ENCODE measurements around the gene ADPRS.
A peak's percentile ranks its signal among the peaks of the same experiment; 100 is the strongest.

Gene ADPRS

DNA sequence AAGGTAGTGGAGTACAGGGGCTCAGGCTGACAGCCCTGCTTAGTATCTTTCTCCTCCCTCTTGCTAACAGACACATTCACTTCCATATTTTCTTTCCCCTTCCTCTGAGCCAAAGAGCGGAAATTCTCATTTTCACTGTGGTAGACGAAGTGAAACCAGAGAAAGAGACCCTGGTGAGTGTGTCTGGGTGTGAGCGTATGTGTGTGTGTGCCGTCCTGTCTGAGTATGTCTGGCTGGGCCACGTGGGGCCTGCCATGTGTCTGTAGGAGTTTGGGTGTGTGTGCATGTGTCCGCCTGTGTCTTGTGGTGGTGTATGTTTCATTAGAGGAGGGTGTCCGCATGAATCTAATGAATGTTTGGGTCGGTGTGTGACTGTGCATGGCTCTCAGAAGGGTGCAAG, 34.7 kb downstream of the ADPRS start:
- no peak for DNase-seq

DNA sequence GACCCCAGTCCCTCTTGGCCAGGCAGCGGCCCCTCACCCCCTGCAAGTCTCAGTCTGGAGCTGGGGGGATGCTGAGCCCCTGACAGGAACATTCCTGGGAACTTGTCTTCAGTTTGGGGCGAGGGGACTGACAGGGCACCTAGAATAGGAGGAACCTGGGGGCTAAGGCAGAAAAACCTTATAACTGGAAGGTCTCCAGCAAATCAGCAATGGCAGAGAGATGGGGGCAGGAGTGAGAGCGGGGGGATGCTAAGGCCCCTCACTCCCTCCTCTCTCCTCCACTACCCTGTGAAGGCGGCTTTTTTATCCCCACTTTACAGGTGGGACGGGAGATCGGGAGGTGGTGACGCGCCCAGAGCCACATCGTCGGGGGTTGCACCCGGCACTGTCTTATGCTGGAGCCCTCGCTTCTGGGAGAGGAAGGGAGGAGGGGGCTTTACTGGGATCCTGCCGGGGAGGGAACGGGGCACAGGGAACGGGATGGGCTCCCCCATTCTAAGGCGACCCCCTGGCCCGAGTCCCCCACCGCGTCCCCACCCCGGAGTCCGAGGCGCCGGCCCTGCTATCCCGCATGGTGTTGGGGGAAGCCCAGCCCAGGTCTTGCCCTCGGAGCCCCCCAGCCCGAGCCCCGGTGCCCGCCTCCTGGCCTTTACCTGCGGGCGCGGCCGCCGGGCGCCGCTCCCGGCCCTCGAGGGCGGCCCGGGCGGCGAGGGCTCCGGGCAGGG, 35.9 kb downstream of the ADPRS start:
- Mint-ChIP-seq H3K27ac (no peak overlapping the region), H3K36me3 (ENCODE audit: insufficient read depth) (peaks cover 2% of the 10 kb centered on the region), H3K4me1 (ENCODE audit: low read depth in 2 of 2) (peaks cover 16 to 17% of the 10 kb centered on the region in 2 donors), H3K9me3 (no peaks in the 10 kb centered on the region), H3K27me3 (peaks cover 55 to 63% of the 10 kb centered on the region in 2 donors), H3K4me3 (peak overlapping the region; percentile 70 to 72)
- ATAC-seq (replicated peaks) (no peak), DNase-seq (no peak)

More for the DNA sequence above, 34.7 kb downstream of the ADPRS start:
- peak; percentile 59 for ATAC-seq (replicated peaks)
- H3K4me3 Mint-ChIP-seq = peak overlapping the region in 1 of 2 donors; percentile 3
- H3K27me3 Mint-ChIP-seq = peaks cover 55 to 69% of the 10 kb centered on the region in 2 donors
- H3K36me3 Mint-ChIP-seq (ENCODE audit: insufficient read depth) = peaks cover 2% of the 10 kb centered on the region
- no peaks in the 10 kb centered on the region for H3K9me3 Mint-ChIP-seq
- no peak overlapping the region for H3K27ac Mint-ChIP-seq
- H3K4me1 Mint-ChIP-seq (ENCODE audit: low read depth in 2 of 2) = peaks cover 16 to 17% of the 10 kb centered on the region in 2 donors

DNA sequence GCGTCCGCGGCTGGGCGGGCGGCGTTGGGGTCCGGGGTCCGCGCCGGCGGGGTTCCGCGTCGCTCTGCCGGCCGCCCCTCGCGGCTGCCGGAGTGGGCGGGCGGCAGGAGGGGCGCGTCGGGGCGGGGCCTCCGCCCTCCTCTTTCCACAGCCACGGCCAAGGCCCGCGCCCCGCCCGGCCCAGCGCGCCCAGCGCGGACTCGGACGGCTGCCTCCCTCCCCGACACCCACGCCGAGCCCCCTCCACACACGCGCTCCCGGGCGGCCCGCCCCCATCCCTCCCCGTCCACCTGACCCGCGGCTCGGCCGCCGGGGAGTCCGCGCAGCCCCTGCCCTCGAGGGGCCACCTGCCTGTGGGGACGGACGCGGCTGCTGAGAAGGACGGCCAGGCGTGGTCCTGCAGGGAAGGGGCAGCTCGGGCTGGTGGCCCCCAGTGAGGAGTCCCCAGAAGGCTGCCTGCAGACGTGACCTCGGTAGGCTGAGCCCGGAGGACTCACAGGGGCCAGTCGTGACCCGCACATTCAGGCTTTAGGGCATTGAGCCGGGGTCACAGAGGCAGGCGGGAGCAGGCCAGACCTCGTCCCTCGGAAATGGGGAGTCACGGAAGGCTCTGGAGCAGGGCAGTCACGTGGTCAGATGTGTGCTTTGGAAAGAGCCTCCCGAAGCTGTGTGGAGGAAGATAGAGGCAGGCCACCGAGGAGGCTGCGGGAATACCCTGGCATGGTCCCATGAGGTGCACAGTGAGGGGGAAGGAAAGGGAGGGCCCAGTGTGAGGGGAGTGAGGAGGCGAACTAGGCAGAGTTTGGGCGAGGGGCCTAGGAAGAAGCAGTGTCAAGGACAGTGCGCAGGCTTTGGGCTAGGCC, 36.7 kb downstream of the ADPRS start, which contains the start of gene COL8A2:
TSS of gene COL8A2 (minus strand) at position 94 of the 863 bp plus-strand sequence. CDS start 24,980 bp downstream, outside the sequence.
- Mint-ChIP-seq H3K36me3 (ENCODE audit: insufficient read depth) (peaks cover 2% of the 10 kb centered on the region), H3K27me3 (peaks cover 48 to 56% of the 10 kb centered on the region in 2 donors), H3K4me1 (ENCODE audit: low read depth in 2 of 2) (peaks cover 16 to 17% of the 10 kb centered on the region in 2 donors), H3K27ac (no peak within 1 kb of the TSS), H3K9me3 (no peaks in the 10 kb centered on the region), H3K4me3 (peak within 1 kb of the TSS; percentile 70 to 72)
- ATAC-seq (replicated peaks) (peak; percentile 51), DNase-seq (no peak)

DNA sequence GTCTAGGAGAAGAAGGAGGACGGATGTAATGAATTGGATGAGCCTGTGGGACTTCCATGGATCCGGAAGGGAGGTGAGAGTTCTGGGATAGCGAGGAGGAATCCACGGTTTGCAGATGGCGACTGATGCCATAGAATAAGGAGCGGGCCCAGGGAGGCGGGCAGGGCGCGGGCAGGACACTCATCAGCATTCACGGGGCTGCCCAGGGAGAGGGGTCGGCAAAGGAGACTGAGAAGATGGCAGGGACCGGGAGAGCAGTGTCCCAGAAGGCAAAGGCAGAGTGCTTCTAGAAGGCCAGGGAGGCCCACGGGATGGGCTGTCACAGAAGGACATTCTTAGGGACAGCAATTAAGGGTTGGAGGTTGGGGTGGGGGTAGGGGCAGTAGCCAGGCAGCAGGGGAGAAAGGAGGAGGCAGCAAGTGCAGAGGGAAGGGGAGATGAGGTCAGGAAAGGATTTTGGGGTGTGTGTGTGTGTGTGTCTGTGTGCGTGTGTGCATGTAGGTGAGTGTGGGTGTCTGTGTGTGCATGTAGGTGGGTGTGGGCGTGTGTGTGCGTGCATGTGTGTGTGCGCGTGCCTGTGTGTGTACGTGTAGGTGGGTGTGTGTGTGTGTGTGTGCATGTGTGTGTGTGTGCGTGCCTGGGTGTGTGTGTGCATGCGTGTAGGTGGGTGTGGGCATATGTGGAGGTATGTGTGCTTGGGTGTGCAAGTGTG, 37.5 kb downstream of the ADPRS start:
- H3K4me3 Mint-ChIP-seq = peak overlapping the region; percentile 48 to 52
- DNase-seq (no peak), ATAC-seq (replicated peaks) (no peak)
- peaks cover 2% of the 10 kb centered on the region for H3K36me3 Mint-ChIP-seq (ENCODE audit: insufficient read depth)
- H3K27ac Mint-ChIP-seq = no peak overlapping the region
- H3K4me1 Mint-ChIP-seq (ENCODE audit: low read depth in 2 of 2) = peaks cover 16 to 17% of the 10 kb centered on the region in 2 donors
- peaks cover 48 to 55% of the 10 kb centered on the region in 2 donors for H3K27me3 Mint-ChIP-seq
- H3K9me3 Mint-ChIP-seq = no peaks in the 10 kb centered on the region

DNA sequence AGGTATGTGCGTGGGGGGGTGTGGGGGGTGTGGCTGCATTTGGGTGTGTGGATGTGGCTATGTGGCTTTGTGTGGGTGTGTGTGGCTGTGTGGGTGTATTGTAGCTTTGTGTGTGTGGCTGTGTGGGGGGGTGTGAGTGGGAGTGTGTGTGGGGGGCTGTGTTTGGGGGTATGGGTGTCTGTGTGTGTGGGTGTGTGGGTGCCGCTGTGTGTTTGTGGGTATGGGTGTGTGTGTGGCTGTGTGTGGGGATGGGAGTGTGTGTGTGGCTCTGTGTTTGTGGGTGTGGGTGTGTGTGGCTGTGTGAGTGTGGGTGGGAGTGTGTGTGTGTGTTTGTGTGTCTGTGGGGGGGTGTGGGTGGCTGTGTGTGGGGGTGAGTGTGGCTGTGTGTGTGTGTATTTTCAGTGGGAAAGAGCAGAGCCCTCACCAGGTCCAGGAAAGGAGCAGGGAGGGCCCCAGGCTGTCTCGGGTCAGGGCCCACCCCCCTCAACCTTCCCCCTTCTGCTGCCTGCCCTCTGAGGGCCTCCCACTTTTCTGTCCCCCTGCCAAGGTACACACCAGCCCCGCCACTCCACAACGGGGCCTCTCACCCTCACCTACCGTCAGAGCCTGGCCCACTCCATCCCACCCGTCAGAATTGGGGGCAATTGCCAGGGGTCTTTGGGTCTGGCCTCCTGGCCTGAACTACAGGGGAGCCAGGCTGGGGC, 38.3 kb downstream of the ADPRS start:
- Mint-ChIP-seq H3K4me3 (no peak overlapping the region), H3K36me3 (ENCODE audit: insufficient read depth) (peaks cover 2% of the 10 kb centered on the region), H3K27me3 (peaks cover 42 to 47% of the 10 kb centered on the region in 2 donors), H3K9me3 (no peaks in the 10 kb centered on the region), H3K27ac (no peak overlapping the region), H3K4me1 (ENCODE audit: low read depth in 2 of 2) (peaks cover 16 to 17% of the 10 kb centered on the region in 2 donors)
- DNase-seq = no peak
- ATAC-seq (replicated peaks) = no peak

DNA sequence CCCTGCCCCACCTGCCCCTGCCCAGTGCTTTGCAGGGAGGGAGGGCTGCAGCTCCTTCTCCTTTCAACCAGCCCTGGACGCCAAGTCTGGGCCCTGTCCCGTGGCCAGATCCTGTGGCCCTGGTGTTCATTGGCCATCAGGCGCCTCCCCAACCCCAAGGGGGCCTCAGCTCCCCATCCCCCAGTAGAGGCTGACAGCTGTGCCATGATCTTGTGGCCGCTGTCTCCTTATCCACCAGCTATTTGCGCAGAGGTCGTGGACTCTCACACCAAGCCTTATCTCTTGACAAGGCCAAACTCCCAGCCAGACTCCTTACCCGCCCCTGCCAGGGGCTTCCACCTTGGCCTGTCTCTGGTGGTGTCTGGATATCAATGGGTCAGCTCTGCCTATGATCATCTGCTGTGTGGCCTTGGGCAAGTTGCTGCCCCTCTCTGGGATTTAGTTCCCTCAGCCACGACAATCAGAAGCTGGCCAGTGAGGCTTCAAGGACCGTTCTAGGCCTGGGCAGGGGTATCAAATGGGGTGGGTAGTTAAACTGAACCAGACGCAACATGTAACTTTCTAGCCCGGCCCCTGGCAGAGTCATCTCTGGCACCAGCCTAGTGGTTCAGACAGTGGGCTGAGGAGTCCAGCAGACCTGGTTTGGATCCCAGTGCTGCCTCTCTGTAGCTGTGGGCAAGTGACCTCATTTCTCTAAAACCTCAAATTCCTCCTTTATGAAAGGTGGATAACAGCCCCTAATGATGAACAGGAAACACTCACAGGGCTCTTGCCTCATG, 39.6 kb downstream of the ADPRS start:
- Mint-ChIP-seq H3K27me3 (peaks cover 28 to 34% of the 10 kb centered on the region in 2 donors), H3K4me3 (no peak overlapping the region), H3K27ac (peak overlapping the region in 1 of 2 donors; percentile 18), H3K9me3 (no peaks in the 10 kb centered on the region), H3K36me3 (ENCODE audit: insufficient read depth) (peaks cover 2% of the 10 kb centered on the region), H3K4me1 (ENCODE audit: low read depth in 2 of 2) (peaks cover 12 to 16% of the 10 kb centered on the region in 2 donors)
- no peak for ATAC-seq (replicated peaks)
- no peak for DNase-seq

DNA sequence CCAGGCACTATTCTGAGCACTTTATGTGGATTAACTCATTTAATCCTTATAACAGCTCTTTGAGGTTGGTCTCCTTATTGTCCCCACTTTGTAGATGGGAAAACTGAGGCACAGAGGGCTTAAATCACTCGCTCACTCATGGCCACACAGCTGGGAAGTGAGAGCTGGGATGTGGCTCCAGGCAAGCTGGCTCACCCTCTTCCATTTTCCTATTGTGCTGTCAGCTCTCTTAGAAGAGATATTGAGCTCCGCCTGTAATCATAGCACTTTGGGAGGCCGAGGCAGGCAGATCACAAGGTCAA, 40.2 kb downstream of the ADPRS start:
- Mint-ChIP-seq H3K27ac (no peak overlapping the region), H3K9me3 (no peaks in the 10 kb centered on the region), H3K4me1 (ENCODE audit: low read depth in 2 of 2) (peaks cover 10 to 13% of the 10 kb centered on the region in 2 donors), H3K4me3 (no peak overlapping the region), H3K27me3 (peaks cover 22 to 28% of the 10 kb centered on the region in 2 donors), H3K36me3 (ENCODE audit: insufficient read depth) (peaks cover 2% of the 10 kb centered on the region)
- DNase-seq (no peak), ATAC-seq (replicated peaks) (no peak)

DNA sequence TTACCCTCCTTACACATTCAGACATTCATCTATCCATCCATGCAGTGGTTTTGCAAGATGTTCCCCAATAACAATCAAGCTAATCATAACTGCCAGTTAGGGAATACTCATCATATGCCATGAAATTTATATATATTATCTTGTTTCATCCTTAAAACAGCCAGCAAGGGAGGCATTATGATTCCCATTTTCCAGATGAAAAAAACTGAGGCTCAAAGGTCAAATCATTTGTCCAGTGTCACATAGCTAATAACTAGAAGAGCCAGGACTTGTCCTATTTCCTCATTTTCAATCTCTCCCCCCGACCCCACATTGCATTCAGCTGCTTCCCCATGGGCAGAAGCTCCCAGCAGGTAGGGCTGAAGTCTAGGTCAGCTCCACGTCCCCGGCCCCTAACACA, 43.3 kb downstream of the ADPRS start:
- Mint-ChIP-seq H3K27me3 (no peaks in the 10 kb centered on the region), H3K36me3 (ENCODE audit: insufficient read depth) (peaks cover 6% of the 10 kb centered on the region), H3K27ac (no peak overlapping the region), H3K4me1 (ENCODE audit: low read depth in 2 of 2) (no peaks in the 10 kb centered on the region), H3K9me3 (no peaks in the 10 kb centered on the region), H3K4me3 (no peak overlapping the region)
- ATAC-seq (replicated peaks) (no peak), DNase-seq (no peak)

DNA sequence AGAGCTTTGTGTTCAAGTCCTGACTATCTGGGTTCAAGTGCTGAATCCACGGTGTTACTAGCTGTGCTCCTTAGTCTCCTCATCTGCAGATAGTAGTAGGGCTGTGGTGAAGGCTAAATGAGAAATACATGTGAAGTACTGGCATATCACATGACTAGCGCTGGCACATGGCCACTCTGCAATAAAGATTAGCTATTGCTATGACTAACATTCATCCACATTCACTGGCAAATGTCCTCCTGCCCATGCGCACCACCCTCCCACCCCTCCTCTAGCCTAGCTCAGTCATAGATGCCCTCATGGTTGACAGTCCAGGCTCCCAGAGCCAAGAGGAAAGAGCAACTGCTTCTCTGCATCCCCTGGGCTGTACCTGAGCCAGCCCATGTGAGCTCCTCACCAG, 44.8 kb downstream of the ADPRS start:
- Mint-ChIP-seq H3K4me1 (ENCODE audit: low read depth in 2 of 2) (no peaks in the 10 kb centered on the region), H3K4me3 (no peak overlapping the region), H3K27ac (no peak overlapping the region), H3K9me3 (no peaks in the 10 kb centered on the region), H3K36me3 (ENCODE audit: insufficient read depth) (peaks cover 10% of the 10 kb centered on the region), H3K27me3 (no peaks in the 10 kb centered on the region)
- ATAC-seq (replicated peaks) (no peak), DNase-seq (no peak)

DNA sequence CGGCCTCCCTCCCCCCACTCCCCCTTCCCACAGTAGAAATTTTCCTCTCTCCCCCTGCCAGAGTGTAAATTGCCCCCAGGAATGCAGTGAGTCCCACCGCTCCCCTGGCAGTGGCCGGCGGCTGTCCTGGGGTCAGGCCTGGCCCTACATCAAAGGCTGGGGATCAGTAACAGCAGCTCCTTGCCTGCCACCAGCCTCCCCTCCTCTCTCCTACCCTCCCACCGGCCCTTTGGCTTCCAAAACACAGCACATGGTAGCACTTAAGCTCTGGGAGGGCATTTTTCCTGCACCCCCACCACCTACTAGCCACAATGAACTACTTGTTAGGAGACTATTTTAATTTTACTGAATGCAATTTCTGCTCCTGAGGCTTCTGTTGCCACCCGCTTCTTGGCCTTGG, 45.3 kb downstream of the ADPRS start:
- DNase-seq = no peak
- no peak for ATAC-seq (replicated peaks)
- no peaks in the 10 kb centered on the region for H3K27me3 Mint-ChIP-seq
- no peak overlapping the region for H3K4me3 Mint-ChIP-seq
- no peaks in the 10 kb centered on the region for H3K9me3 Mint-ChIP-seq
- no peak overlapping the region for H3K27ac Mint-ChIP-seq
- peaks cover 16% of the 10 kb centered on the region for H3K36me3 Mint-ChIP-seq (ENCODE audit: insufficient read depth)
- no peaks in the 10 kb centered on the region for H3K4me1 Mint-ChIP-seq (ENCODE audit: low read depth in 2 of 2)

DNA sequence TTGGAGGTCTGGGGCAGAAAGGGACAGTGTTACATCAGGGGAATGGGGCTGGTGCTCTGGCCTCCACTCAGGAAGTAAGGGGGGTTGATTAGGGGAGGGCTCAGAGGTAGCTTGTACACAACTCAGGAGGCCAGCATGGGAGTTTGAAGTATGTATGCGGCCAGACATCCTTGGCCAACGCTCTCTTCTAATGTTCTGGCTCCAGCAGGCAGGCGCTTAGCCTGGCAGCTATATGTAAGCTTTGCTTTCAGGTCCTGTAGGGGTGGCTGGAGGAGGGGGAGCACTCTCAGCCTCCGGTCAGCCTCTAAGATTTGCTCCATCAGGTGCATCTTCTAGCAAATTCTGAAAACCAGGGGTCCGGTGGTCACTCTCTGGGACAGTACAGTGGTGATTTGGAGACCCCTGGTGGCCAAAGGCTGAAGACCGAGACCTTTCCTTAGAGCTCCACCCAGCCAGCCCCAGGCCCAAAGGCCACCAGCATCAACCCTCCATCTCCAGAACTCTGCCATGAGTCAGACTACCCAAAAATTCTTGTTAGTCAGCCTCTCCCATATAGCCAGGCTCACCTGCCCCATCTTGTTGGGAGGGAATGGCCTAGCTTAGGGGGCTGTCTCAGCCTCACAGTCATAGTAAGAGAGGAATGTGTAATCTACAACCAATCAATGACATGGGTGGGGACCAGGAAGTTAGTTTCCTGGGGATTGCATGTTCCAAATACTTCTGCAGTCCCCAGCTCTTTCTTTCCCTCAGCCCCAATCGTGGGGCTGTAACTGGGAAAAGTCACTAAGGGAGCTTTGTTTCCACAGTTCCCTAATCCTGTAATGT, 46.0 kb downstream of the ADPRS start:
- DNase-seq (no peak), ATAC-seq (replicated peaks) (no peak)
- Mint-ChIP-seq H3K27ac (peak overlapping the region in 1 of 2 donors; percentile 69), H3K27me3 (no peaks in the 10 kb centered on the region), H3K9me3 (no peaks in the 10 kb centered on the region), H3K36me3 (ENCODE audit: insufficient read depth) (peaks cover 21% of the 10 kb centered on the region), H3K4me3 (no peak overlapping the region), H3K4me1 (ENCODE audit: low read depth in 2 of 2) (no peaks in the 10 kb centered on the region)

DNA sequence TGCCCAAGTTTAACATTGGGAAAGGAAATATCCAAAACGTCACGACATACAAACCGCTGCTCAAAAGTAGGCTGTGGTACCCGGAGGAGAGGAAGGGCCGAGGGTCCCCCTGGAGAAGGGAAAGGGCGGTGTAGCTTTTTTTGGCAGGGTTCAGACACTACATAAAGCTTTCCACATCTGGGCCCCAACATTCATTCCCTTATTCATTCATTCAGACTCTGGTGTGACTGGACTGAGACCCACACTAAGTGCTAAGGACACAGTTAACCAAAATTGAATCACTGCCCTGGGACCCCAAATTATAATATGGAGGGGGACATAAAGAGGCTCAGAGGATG, 46.6 kb downstream of the ADPRS start:
- Mint-ChIP-seq H3K27ac (peak overlapping the region in 1 of 2 donors; percentile 69), H3K4me1 (ENCODE audit: low read depth in 2 of 2) (peaks cover under 1 to 4% of the 10 kb centered on the region in 2 donors), H3K36me3 (ENCODE audit: insufficient read depth) (peaks cover 26% of the 10 kb centered on the region), H3K27me3 (no peaks in the 10 kb centered on the region), H3K9me3 (no peaks in the 10 kb centered on the region), H3K4me3 (no peak overlapping the region)
- ATAC-seq (replicated peaks) (no peak), DNase-seq (no peak)
